Type B pancreatic cell (in vitro differentiated cells): ENCODE results near the gene RASAL1. TPM values are rescaled to one million over a fixed set of nuclear protein-coding genes. Genes with fewer than 3 reads are reported as not detected.

ENCODE experiments used
- DNase-seq: peaks from one replicate; pipeline ENCODE4 v3.0.0; 2021; ENCODE audit warnings: mixed read lengths; ENCODE audit not compliant: unreplicated experiment; ENCODE audit errors: extremely low spot score
- H3K27ac Mint-ChIP-seq: 2 replicates; pipeline ENCODE4 v1.8.0; 2021; ENCODE audit warnings: mild to moderate bottlenecking, mixed read lengths
- H3K27me3 Mint-ChIP-seq: 2 replicates; pipeline ENCODE4 v1.8.0; 2021; ENCODE audit warnings: mixed read lengths
- H3K36me3 Mint-ChIP-seq: 2 replicates; pipeline ENCODE4 v1.8.0; 2021; ENCODE audit warnings: mixed read lengths
- H3K4me1 Mint-ChIP-seq: one replicate; pipeline ENCODE4 v1.8.0; 2021; ENCODE audit warnings: mixed read lengths; ENCODE audit not compliant: unreplicated experiment
- H3K4me3 Mint-ChIP-seq: 2 replicates; pipeline ENCODE4 v1.8.0; 2021; ENCODE audit warnings: mild to moderate bottlenecking, mixed read lengths
- H3K9me3 Mint-ChIP-seq: 2 replicates; pipeline ENCODE4 v1.8.0; 2021; ENCODE audit warnings: mixed read lengths
- CTCF ChIP-seq: fragments of 200-600 bp; sonication (generic); conservative IDR thresholded peaks from 2 replicates; pipeline ENCODE4 v1.5.0; 2021; ENCODE audit warnings: antibody characterized with exemption, mild to moderate bottlenecking
- total RNA-seq: library from RNA; stranded (reverse); gene quantifications from 2 replicates; pipeline ENCODE4 v1.2.1, GENCODE V29; 2021; ENCODE audit warnings: low replicate concordance

Gene RASAL1
- total RNA-seq, 1 donor from 2014 or later = 0.58 TPM

- no peaks in the 10 kb centered on the region for H3K9me3 Mint-ChIP-seq
- peaks cover 11% of the 10 kb centered on the region for H3K4me1 Mint-ChIP-seq
- no peak overlapping the region for H3K27ac Mint-ChIP-seq
- no peak for DNase-seq
- no peak for TF ChIP-seq CTCF
- no peak overlapping the region for H3K4me3 Mint-ChIP-seq
- peaks cover 25% of the 10 kb centered on the region for H3K27me3 Mint-ChIP-seq
- H3K36me3 Mint-ChIP-seq = no peaks in the 10 kb centered on the region
Observed at GRCh38 chr12:113063396-113064350, 71.9 kb downstream of the RASAL1 start.

- Mint-ChIP-seq H3K4me1 (peaks cover 11% of the 10 kb centered on the region), H3K36me3 (no peaks in the 10 kb centered on the region), H3K27ac (no peak overlapping the region), H3K27me3 (peaks cover 23% of the 10 kb centered on the region), H3K9me3 (no peaks in the 10 kb centered on the region), H3K4me3 (no peak overlapping the region)
- DNase-seq = no peak
- TF ChIP-seq CTCF = no peak
Observed at GRCh38 chr12:113062502-113063395, 72.8 kb downstream of the RASAL1 start.

- H3K4me3 Mint-ChIP-seq = no peak overlapping the region
- H3K4me1 Mint-ChIP-seq = peaks cover 11% of the 10 kb centered on the region
- H3K36me3 Mint-ChIP-seq = no peaks in the 10 kb centered on the region
- no peaks in the 10 kb centered on the region for H3K9me3 Mint-ChIP-seq
- H3K27me3 Mint-ChIP-seq = peaks cover 27% of the 10 kb centered on the region
- no peak for DNase-seq
- TF ChIP-seq CTCF = no peak
- H3K27ac Mint-ChIP-seq = no peak overlapping the region
Observed at GRCh38 chr12:113061061-113061694, 74.4 kb downstream of the RASAL1 start.

DNA sequence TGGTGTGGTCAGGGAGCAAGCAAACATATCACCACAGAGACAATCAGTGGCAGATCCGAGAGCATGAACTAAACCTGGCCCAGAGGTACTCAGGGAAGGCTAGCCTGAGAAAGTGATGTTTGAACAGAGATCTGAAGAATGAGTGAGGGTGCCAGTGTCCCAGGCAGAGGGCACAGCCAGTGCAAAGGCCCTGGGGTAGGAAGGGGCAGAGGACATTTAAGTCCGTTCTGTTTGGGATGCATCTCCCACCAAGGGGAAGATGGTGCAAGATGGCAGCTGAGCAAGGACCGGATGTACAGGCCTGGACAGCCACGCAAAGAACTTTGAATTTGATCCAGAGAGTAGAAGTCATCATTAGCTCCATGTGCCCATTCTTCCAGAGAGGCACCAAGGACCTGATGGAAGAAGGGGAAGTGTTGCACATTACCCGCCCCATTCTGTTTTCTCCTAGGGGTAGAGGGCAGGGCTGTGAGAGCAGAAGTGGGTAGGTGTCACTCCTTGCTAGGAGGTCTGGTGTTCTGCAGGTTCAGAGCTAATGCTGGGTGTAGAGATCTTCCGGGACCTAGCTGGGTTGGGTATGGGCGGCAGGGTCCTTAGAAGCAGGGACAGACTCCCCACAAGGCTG, 75.1 kb downstream of the RASAL1 start:
- DNase-seq = no peak
- Mint-ChIP-seq H3K4me3 (no peak overlapping the region), H3K27ac (no peak overlapping the region), H3K9me3 (no peaks in the 10 kb centered on the region), H3K4me1 (peaks cover 11% of the 10 kb centered on the region), H3K27me3 (peaks cover 34% of the 10 kb centered on the region), H3K36me3 (no peaks in the 10 kb centered on the region)
- TF ChIP-seq CTCF = no peak

DNA sequence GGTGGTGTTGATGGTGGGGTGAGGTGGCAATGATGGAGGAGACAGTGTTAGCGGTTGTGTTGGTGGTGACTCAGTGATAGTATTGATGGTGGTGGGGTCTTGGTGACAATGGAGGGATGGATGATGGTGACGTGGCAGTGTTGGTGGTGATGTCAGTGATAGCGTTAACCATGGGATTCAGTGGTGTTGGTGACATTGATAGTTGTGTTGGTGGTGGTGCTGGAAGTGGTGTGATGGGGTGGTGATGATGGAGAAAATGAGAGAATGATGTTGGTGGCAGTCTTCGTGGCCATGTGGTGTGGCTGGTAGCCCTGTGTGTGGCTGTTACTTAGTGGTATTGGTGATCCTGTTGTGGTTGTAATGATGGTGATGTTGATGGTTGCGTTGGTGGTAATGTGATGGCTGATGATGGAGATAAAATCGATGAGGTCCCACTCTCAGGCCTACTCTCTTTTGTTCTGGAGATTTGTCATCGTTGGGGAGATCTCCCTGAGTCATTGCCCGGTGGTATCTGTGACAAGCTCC, 76.4 kb downstream of the RASAL1 start:
- TF ChIP-seq CTCF = no peak
- Mint-ChIP-seq H3K36me3 (no peaks in the 10 kb centered on the region), H3K4me3 (no peak overlapping the region), H3K27me3 (peaks cover 40% of the 10 kb centered on the region), H3K9me3 (no peaks in the 10 kb centered on the region), H3K4me1 (peaks cover 6% of the 10 kb centered on the region), H3K27ac (no peak overlapping the region)
- DNase-seq = no peak
